HG02943 (cell line): ENCODE data around the gene WNT9B.

ENCODE experiments used
- ATAC-seq: cut with Tn5 transposase; IDR thresholded peaks from one replicate; pipeline ENCODE4 v1.9.1; 2021; ENCODE audit warnings: mild to moderate bottlenecking, low read depth, moderate library complexity; ENCODE audit not compliant: unreplicated experiment

Gene WNT9B

DNA sequence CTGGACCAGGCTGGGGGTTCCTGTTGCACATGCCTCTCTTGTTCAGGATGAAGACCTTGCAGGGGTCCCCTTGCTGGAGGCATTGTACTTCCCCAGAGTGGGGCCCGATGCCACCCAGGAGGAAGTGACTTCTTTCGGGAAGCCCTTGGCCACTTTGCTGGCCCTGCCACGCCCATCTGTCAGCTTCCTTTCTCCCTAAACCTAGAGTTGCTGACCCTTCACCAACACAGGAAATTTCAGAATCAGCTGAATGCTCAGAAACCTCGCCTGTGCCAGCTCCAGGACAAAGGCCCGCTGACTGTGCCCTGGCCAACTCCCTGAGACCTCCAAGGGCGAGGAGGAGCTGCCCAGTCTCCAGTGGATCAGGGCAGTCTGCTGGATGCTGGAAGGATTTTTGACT, 26.7 kb downstream of the WNT9B start:
- ATAC-seq, result no peak

GRCh38 chr17:46879101-46879500, 27.7 kb downstream of the WNT9B start:
- ATAC-seq, result no peak

GRCh38 chr17:46881015-46881414, 29.6 kb downstream of the WNT9B start:
- no peak for ATAC-seq

- no peak for ATAC-seq
These were observed 31.3 kb downstream of the WNT9B start for GRCh38 chr17:46882666-46883065.

DNA sequence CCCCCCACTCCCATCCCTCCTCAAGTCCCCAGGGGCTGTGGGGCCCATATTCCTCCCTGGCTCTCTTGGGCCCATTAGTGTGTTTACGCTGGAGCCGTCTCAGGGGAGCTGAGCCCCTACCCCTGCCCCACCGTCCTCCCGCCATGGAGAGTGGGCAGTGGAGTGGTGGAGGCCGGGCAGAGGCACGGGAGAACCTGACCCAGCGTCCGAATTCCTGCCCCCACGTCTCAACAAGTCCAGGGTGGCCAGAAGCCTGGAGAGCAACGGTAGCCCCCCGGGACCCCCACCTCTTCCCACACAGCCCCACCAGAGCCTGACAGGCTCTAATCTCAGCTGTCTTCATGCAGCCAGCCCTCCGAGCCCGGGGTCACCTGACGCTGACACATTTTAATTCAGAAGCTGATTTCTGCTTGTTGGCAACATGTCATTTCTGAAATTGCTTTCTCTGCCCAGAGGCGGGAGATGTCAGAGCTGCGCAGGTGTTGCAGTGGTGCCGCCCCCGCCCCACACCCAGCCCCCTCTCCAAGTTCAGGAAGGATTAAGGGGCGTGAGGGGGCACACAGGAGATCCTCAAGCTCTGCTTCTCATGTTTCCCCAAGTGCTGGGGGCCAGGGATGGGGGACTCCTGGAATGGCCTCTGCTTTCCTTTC, 32.6 kb downstream of the WNT9B start:
- no peak for ATAC-seq

GRCh38 chr17:46884552-46884951, 33.2 kb downstream of the WNT9B start:
- ATAC-seq, result no peak

DNA sequence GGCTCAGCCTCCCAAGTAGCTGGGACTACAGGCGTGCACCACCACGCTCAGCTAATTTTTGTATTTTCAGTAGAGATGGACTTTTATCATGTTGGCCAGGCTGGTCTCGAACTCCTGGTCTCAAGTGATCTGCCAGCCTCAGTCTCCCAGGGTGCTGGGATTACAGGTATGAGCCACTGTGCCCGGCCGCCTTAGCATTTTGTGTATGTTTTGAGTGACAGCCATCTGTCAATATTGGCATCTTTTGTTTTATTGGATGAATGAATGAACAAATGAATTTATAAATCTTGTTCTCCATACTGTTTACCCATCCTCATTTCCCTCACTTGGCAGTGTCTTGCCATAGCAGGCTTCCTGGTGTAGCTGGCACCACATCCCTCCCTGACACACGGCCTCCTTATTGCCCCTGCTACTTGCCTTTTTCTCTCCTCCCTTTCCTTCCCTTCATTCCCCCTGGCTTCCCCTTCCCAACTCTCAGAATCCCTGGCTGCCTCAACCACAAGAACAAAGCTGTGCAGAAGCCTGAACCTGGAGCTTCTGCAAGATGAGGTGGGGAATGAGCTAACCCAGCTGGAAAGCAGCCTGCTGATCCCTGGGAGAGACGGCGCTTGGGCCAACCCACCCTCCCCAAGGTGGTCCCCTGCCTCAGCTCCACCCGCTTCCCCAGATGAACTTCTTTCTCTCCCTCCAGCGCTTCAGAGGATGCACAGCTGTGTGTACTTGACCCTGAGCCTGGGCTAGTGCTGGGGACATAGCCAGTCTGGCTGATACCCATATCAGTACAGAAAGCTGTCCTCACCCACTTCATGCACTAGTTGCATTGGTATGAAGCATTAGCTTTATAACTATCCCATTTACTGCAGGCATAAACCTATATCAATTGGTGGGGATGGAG, 34.3 kb downstream of the WNT9B start:
- ATAC-seq, result no peak

GRCh38 chr17:46886310-46886663, 34.9 kb downstream of the WNT9B start:
- ATAC-seq, result no peak

GRCh38 chr17:46887717-46888116, 36.3 kb downstream of the WNT9B start:
- no peak for ATAC-seq

GRCh38 chr17:46888727-46889126, 37.3 kb downstream of the WNT9B start:
- no peak for ATAC-seq

DNA sequence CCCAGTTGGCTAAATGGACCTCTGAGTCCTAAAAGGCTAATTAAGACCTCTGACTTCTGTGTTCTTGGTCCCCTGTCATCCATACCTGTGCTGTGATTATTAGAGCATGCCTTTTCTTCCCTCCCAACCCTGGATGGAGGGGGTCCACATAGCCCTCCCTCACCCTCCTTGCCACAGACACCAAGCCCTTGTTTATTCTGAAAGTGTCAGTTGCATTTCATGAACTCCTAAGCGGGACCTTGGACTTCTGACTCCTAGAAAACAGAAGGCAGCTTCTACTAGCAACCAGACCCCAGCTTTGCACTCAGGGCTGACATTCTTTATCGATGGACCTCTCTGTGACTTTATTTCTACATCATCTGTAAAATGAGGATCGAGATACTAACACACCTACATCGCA, 38.1 kb downstream of the WNT9B start:
- no peak for ATAC-seq

- ATAC-seq, result no peak
These were observed 38.7 kb downstream of the WNT9B start for GRCh38 chr17:46889992-46890564.

GRCh38 chr17:46890638-46891037, 39.3 kb downstream of the WNT9B start:
- ATAC-seq, result no peak

DNA sequence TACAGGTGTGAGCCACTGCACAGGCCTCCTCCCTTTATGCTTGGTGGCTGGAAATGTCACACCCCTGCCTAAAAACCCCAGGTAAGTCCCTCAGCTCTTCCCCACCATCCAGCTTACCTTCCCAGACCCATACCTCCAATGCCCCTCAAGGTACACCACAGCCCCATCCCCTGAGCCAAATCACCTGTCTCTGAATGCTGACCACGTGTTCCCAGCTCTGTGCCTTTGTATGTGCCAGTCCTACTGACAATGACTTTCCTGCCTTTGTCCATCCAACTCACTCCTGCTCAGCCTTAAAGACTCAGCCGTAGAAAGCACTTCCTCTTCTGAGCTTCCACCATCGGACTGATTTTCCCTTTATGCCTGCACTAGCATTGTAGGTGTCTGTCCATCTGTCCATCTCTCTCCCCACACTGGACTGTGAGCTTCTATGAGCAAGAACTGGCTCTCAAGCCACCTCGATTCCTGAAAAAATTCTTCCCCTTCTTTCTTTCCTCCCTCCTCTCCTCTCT, 40.9 kb downstream of the WNT9B start:
- no peak for ATAC-seq

DNA sequence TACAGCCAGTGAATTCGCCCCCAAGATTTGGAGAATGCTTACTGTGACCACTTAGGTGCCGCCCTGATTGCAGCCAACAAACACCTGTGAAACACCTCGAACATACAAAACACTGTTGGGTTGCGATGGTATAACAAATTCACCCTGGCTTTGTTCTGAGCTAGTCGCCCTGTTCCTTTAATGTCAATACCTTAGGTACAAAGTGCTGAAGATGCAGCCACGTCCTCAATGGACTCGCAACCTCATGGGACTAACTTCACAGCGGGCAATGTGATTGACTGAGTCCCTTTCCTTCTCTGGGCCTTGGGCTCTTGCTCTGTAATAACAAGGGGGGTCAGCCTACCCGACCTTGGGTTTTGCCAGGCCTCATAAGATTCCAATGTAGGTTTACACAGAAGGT, 42.6 kb downstream of the WNT9B start:
- no peak for ATAC-seq

GRCh38 chr17:46894476-46895151, 43.2 kb downstream of the WNT9B start:
- no peak for ATAC-seq

DNA sequence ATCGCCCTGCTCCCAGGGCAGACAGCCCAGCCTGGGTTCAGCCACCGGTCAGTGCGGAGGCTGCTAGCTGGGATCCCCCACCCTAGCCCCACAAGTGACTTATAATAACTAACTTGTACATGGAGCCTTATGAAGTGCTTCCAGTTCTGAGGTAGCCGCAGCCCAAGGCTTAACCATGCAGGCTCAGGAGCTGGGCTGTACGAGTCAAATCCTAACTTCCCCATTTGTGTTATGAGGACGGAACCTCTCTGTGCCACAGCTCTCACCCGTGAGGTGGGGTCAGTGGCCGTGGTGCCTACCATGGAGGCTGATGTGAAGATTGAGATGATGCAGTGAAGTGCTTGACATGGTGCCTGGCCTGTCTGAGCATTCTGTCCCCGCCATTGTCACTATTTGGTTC, 43.8 kb downstream of the WNT9B start:
- ATAC-seq, result no peak

DNA sequence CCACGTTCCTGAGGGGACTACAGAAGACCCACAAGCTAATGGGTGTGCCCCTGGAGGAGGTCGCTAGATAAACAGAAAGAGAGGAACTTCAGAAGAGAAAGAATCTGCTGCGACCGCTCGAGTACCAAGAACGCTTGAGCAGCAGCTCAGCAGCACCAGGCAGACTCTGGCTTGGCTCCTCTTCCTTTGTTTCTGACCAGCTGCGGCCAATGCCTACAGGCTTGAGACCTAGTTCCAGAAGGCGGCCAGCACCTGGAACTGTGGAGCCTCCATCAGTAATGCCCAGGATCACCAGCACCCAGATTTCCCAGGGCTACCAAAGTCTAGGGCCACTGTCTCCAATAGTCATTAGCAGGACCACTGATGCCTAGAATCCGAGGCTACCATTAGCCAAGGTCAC, 45.6 kb downstream of the WNT9B start:
- ATAC-seq, result no peak

GRCh38 chr17:46898364-46898763, 47.0 kb downstream of the WNT9B start:
- no peak for ATAC-seq

DNA sequence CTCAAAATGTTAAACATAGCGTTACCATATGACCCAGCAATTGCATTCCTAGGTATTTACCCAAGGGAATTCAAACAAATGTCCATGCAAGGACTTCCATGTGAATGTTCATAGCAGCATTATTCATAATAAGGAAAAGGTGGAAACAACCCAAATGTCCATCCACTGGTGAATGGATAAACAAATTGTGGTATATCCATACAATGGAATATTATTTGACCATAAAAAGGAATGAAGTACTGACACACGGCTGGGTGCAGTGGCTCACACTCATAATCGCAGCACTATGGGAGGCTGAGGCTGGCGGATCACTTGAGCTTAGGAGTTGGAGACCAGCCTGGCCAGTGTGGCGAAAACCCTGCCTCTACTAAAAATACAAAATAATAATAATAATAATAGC, 47.5 kb downstream of the WNT9B start:
- no peak for ATAC-seq

DNA sequence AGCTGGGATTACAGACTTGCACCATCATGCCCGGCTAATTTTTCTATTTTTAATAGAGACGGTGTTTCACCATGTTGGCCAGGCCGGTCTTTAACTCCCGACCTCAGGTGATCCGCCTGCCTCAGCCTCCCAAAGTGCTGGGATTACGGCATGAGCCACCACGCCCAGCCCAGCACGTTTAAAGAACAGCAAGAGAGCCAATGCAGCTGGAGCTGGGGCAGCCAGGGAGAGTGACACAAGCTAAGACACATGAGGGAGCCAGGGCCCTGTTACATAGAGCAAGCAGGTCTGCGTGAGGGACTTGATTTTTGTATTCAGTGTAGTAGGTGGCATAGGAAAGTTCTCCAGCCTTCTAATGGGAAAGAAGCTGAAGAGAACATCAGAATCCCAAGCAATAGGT, 49.9 kb downstream of the WNT9B start:
- ATAC-seq, result no peak
